ENCODE results near the gene UNC13D.

The UNC13D gene

DNA sequence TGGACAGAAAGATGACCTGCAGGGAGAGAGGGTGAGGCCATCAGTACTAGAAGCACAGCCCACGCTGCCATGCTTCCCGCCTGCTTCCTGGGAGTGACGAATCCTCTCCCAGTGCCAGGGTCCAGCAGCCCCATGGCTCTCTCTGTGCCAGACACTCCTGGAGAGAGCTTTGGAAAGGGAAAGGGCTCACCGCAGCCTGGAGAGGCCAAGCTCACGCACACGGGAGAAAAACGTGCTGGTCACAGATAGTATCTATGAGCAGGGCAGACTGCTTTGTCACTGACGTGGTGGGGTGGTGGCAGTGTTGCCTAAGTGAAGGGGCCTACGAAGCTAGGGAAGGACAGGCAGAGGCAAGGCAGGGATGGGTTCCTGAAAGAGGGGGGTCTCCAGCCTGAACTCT lies 5.5 kb upstream of the UNC13D start:
- DNase-seq: no peak

DNA sequence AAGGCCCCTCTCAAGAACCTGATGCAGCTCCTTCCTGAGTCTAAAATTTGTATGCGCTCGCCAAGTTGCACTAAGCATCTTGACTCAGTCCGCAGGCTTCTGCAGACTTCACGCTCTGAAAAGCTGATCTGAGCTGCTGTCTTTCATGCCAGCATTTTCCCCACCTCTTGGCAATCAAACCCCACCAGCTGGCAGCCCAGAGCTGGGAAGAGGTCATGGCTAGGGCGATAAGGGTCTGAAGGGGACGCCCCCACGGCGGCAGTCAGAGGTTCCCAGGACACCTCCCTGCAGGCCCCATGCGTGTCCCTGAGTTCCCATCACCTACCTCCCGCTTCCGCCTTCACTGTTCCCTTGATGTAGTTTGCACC lies 5.1 kb upstream of the UNC13D start:
- no peak for DNase-seq

DNA sequence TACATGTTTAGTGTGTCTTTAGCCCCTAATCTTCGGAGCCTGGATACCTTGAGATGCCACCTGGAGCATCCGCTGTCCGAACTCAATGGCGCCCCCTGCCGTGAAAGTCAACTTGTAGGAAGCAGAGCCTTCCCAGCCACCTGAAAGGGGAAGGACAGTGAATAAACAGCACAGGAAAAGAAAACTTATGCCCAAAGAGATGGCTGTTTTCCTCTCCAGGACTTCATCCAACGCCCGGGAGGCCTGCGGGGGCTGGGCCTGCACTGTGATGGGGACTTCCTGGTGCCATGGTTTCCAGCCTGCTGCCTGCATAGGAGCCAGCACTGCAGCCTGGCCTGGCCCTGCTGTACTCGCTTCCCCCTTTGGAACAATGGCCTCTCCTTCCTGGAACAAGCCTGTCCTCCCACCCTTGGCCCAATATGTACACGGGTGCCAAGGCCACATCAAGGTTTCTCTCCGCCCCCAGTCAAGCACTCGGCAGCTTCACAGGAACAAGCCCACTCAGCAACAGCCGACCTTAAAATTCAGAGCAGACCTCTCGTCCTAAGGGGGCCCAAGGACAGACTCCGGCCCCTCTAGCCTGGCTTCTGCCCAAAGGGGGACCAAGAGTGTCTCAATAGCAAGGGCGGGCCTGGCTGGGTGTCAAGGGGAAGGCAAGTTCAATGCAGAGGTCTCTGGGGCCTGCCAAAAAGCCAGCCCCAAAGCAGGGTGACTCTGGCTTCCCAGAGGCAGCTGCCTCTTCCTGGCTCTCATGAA lies 4.5 kb upstream of the UNC13D start:
- DNase-seq: peak; percentile 28 to 81

DNA sequence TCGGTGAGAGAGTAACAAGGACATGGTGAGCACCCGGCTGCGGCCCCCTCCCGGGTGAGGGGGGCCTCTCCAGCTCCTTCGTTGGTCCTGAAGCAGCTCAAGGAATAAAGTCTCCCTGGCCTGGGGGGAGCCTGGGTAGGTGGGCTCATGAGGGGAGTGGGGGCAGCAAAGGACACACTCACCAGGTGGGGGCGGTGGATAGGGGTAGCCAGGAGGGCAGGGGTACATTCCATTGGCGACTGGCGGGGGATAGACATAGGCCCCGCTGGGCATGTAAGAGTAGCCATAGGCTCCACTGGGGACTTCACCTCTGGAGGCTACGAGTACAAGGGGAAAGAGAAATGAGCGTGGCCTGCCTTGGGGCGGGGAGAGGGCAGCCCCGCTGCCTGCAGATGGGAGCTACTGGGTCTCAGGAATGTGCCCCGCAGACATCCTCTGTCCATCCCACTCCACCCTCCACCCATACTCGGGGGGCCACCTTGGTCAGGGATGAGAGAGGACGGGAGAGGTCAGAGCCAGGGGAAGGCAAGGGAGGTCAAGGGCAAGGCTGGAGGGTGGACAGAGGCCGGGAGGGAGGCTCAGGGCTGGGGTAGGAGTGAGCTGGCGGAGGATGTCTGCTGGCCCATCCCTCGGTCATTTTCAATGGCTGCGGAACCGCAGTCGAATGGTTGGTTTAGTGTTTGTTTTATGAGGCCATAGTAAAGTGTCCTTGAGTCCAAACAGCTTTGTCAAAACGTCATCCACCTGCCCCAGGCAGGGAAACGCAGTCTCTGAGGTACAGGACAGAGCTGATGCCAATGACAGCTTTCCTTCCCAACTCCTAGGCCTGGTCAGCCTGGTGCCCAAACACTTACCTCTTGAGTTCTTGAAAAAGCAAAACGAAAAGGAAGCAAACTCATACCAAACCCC lies 3.7 kb upstream of the UNC13D start:
- no peak for DNase-seq

DNA sequence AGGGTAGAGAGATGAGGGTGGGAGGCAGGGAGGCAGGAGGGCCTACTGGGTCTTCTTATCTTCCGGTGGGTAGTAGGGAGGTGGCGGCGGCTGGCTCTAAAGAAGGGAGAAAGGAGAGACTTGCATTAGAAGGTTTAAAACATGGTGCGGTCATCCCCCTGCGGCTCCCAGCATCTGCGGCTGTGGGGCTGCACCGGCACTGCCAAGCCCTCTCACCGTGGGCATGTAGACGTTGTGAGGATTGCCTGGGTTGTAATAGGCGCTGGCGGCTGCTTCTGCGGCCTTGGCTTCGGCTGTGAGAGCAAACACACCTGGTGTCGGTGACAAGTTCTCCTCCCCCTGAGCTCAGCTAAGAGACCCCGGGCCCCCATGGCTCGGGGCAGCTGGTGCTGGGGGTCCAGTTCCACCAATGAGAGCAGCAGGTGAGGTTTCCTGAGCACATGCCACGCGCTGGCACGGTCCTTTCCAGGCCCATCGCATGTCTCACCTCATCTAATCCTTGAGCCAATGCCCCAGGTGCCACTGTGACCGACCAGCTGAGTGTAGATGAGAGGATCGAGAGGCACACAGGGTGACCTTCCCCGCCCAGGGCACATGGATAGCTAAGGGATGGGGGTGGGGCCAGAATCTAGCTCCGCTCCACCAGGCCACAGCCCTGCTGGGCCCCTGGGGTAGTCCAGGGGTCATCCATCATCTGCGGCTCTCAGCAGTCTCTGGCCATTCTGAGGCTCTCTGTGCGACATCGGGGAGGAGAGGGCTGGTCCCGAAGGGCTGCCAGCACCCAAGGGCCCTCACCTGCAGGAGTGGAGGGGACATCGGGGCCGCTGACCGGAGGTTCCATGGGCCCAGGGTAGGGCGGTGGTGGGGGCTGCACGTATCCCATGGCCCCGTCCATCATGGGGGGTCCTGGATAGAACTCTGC lies 2.7 kb upstream of the UNC13D start:
- DNase-seq: no peak

DNA sequence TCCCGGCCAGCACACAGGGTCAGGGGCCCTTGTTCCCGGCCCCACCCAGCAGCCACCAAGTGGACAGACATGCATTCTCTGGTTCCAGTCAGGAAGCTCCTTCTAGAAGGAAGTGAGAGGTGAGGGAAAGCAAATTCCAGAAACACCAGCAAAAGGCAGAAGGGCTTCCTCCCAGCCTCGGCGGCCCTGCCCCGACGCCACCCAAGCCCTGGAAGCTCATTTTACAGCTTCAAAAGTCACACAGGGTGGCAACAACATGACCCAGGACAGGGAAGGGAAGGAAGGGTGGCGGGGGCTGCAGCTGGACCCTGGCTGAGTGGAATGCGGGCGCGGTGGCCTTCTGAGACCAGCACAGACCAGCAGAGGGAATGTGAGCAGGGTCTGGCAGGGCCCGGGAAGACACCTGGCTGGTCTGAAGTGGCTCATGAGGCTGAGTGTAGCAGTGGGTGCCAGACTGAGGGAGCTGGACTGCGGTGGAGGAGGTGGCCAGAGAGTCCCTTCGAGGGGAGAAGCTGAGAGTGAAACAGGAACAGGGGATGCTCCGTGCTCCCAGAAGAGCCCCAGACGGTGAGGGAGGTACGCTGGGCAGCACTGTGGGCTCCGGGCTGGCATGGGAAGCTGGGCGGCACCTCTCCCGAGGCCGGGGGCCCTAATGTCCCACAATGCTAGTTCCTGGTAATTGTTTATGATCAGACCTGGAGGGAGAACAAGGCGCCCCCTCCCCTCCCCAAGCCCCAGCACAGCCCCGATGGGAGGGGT lies 1.9 kb upstream of the UNC13D start:
- DNase-seq: no peak

DNA sequence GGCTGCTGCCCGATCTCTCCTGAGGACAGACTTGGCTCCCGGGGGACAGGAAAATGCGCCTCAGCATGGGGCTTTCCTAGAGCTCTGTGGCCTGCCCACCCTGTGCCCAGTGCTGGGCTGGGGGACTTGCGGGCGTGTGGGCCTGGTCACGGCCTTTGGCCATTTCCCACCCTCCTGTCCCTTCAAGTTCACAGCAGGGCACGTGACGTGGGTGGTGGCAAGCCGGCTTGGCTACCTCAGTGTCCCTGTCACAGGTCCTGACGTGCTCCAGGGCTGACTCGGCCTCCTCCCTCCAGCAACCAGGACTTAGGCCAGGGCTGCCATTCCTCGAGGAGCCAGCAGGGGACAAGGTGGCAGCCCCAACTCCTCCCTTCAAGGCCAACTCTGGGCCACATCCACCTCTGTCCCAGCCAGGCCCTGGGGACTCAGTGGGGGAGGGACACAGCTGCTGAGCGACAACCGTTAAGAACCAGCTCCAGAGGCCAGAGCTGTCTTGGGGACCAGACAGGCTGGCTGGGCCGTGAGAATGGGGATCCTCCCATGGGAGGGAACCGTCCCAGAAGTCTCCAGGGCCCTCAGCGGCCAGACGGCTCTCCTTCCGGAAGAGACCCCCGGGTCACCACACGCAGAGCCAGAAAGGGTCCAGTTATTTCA lies 981 bp upstream of the UNC13D start:
- peak; percentile 49 to 77 for DNase-seq

DNA sequence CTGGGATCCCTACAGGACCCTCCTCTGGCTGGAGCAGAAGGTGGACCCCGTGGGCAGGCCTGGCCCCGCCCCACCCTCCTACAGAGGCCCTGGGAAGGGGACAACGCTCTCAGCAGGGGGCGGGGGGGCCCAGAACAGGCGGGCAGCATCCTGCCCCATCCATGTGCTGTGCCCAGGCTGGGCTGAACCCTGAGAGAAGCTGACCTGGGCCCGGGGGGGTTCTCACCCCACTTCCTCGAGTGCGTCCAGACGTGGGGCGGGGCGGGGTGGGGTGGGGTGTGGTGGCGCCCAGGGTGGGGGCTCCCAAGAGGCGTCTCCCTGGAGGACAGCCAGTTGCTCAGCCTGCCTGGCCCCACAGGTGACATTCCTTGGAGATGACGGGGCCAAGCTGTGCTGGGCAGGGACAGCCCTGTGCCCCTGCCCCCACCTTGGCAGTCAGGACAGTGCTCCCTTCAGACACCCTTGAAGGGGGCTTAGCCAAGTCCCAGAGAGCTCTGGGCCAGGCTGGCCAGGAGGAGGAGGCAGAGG lies 390 bp upstream of the UNC13D start:
- DNase-seq: no peak

DNA sequence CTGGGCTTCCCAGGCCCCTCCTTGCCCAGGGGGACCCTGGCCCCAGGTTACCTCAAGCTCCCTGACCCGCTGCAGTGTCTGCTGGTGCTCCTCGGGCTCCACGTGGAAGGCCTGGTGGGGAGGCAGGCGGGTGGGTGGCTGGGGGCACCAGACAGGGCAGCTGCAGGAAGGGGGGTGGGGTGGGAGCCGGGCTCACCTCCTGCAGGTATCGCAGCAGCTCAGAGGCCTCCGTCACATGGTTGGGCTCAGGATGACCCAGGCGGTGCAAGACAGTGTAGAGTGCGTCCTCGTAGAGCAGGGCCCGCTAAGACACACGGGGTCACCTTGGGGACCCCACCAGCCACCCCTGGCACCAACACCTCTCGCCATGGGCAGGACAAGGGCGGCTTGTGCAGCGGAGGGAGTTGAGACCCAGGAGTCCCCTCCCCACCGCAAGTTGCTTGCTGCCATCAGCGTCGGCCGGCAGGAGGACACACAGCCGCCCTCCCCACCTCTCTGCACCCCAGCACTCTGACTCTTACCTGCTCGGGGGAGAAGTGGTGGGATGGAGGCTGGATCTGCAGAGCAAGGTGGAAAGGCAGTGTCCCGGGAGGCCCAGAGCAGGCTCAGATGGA lies 1.1 kb downstream of the UNC13D start:
- DNase-seq: no peak

DNA sequence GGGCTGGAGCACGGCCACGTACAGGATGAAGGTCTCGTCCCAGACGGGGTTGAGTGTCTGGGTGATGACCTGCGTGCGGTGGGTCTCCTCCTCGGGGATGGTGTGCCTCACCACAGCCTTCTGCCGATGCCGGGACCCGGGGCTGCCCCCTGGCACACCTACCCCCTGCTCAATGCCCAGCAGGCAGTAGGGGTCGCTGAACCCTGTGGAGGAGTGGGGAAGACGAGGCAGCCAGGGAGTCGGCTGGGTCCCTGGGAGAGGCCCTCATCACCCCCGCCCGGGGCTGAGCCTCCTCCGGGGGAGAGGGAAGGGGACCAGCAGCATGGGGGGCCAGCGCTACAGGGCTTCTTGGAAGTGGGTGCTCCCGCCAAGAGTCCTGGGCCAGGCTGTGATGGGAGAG lies 1.8 kb downstream of the UNC13D start:
- no peak for DNase-seq

DNA sequence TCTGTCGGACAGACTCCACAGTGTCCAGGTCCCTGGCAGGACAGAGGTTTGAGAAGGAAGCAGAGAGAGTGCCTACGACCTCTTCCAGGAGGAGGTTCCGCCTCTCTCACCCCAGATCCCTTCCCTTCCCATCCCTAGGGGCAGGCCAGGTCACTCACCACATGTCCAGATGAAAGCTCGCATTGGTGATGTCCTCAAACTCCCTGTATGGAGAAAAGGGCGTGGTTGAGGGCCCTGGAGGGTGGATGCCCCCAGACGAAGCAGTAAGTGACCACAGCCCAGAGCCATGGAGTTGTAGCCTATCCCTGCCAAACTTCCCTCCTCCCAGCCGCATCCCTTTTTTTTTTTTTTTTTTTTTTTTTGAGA lies 3.4 kb downstream of the UNC13D start:
- no peak for DNase-seq

DNA sequence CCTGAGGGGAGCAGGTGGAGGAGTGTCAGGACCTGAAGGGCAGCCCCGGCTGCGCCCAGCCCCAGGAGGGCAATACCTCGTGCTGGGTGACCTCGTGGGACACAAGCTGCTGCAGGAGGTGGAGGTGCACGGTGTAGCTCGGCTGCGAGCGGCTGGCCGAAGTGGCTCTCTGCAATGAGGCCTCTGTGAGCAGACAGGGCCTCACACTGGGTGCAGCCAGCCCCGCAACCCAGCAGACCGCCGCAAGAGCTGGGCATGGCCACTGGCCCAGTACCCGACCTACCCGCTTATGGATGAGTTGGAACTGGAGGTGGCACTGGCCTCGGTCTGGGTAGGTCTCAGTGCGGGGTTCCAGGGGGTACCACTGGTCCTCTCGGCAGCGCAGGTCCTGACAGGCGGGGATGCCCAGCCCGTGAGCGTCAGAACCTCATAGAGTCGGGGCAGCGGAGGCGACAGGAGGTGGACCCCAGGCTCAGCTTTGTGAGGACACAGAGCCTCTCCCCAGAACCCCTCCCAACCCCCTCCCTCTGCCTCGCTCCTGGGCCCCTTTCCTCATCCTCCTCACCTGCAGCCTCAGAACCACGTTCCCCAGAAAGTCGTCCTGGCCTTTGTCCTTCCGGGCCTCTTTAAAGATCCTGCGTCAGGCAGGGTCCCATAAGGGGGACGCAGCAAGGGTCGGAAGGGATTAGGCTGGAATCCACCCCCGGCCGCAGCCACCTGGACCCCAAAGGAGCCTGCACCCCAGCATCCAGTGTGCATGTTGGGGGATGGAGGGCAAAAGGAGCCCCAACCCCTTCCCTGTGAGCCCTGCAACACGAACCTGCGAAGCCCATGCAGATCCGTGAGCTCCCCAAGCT lies 4.0 kb downstream of the UNC13D start:
- no peak for DNase-seq

DNA sequence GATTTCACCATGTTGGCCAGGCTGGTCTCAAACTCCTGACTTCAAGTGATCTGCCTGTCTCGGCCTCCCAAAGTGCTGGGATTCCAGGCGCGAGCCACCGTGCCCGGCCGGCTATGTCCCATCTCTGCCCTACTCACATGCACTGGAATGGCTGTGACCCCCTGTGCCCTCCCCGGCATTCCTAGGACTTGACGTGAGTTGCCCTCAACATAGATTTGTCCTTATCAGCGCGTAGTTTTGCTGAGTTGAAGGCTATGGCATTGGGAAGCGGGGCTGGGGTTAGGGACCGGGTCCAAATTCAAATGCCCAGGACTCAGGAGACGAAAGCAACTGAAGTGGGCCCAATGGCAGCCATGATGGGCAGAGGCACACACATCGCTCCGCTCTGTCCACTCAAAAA lies 5.8 kb downstream of the UNC13D start:
- no peak for DNase-seq

DNA sequence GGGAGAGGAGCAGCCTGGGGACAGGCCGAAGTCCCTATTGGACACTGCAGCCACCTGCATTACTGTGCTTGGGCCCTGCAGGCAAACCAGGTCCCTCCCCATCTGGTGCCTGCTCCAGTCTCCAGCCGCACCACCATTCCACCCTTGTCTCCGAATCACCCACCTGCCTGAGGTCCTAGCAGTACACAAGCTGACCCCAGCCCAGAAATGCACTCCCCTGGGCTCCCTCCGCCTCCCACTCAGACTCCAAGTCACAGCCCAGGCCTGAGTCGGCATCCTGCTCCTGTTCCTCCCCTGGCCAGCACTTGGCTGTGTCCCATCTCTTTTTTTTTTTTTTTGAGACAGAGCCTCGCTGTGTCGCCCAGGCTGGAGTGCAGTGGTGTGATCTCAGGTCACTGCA lies 6.3 kb downstream of the UNC13D start:
- no peak for DNase-seq

DNA sequence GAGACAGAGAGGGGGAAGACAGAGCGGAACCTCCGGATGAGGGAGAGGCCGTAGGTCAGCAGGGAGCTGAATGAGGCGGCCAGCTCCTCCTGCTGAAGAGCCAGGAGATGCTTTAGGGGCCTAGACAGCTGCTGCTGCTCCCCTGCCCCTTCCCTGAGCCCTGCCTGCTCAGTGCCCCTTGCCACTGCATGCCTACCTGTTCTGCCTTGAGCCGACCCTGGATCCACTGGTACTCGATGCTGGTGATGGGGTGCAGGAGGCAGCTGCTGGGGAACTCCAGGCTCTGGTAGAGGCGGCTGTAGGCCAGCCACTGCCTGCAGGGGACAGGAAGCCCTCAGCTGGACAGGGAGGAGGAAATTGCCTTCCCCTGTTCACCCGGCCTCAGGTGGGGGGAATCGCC lies 7.6 kb downstream of the UNC13D start:
- DNase-seq: no peak

DNA sequence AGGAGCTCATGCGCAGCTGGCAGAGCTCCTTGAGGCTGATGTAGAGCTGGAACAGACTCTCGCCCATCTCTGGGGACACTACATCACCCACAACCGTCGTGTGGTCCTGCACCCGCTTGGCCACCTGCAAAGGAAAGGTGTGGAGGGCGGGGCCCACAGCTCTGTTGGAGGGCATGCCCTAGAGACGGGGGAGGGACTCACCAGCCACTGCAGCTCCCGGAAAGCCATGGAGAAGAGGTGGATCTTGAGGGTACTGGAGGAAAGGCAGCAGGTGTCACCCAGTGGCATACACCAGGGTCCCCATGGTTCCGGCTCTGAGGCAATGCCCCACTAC lies 8.6 kb downstream of the UNC13D start:
- no peak for DNase-seq

DNA sequence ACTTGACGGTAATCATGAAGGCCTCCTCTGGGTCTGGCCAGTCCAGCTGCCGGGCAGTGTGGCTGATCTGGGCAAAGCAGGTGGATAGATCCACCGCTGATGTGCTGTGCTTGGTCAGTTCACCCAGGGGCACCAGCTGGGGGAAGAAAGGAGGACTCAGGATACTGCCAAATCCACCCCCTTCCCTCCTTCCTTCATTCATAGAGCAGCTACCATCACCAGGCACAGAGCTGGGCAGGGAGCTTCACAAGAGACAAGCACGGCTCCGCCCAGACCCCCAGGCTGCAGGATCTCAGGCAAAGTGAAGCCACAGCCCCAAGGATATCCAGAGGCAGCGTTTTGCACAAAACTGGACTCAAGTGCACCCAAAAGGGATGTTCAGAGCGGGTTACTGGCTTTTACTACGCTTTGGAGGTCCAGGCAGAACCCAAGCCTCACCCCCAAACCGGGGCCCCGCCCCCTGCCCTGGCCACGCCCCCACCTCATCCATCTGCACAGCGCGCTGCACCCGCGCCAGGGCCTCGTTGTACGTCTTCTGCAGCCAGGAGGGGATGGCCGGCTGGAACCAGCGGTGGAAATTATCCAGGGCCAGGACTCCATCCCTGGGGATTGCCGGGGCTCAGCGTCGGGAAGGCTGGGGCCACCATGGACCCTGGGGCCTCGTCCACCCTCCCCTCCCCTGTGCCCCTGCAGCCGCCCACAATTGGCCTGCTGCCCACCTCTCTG lies 9.1 kb downstream of the UNC13D start:
- DNase-seq: peak in 1 of 2 experiments; percentile 72

DNA sequence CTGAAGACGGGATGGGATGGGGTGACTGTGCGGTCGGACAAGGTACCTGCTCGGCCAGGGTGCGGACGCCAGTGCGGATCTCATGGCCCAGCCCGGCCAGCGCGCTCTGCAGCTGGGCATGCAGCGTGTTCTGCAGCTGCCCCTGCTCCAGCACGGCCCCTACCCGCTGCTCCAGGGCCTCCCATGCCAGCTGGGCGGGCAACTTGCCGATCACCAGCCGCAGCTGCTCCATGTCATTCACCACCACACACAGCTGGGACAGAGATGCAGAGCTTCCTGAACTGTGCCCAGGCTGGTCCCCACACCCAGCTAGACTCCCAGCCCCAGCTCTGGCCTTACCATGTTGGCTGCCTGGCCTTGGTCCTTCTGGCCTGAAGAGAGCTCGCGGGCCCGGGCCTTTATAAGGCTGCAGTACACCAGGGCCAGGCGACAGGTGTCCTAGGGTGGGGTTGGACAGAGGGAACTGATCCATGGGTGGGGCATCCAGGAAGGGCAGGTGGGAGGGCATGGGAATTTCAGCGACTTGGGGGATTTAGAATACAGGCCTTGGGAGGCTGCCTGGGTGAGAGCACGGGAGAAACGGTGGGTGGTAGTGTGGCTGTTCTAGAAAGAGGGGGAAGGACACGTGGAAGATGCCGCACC lies 9.8 kb downstream of the UNC13D start:
- peak in 1 of 2 experiments; percentile 34 for DNase-seq

Data from NCI-H524 (cell line).